Hepatocyte (in vitro differentiated cells): Measurements from ENCODE around the gene PARVG. TPM values are rescaled to one million over a fixed set of nuclear protein-coding genes. Genes with fewer than 3 reads are reported as not detected.

ENCODE experiments used
- DNase-seq: peaks from one replicate; pipeline ENCODE4 v3.0.0-alpha.2; 2016; ENCODE audit warnings: low spot score
- H2AFZ ChIP-seq: fragments of 200-600 bp; sonication (generic); 2 replicates; pipeline ENCODE4 v1.6.0; 2016; ENCODE audit warnings: antibody characterized with exemption, mild to moderate bottlenecking
- H3K27ac ChIP-seq: fragments of 200-600 bp; sonication (generic); 2 replicates; pipeline ENCODE4 v1.5.1; 2016; ENCODE audit warnings: mild to moderate bottlenecking
- H3K27me3 ChIP-seq: fragments of 200-600 bp; sonication (generic); 2 replicates; pipeline ENCODE4 v1.6.1; 2016
- H3K36me3 ChIP-seq: fragments of 200-600 bp; sonication (generic); replicated peaks from 2 replicates; pipeline ENCODE4 v1.5.1; 2016; ENCODE audit warnings: low read depth; ENCODE audit not compliant: insufficient read depth
- H3K4me1 ChIP-seq: fragments of 200-600 bp; sonication (generic); 2 replicates; pipeline ENCODE4 v1.5.1; 2016; ENCODE audit warnings: mild to moderate bottlenecking, moderate library complexity; ENCODE audit not compliant: insufficient read depth
- H3K4me2 ChIP-seq: fragments of 200-600 bp; sonication (generic); 2 replicates; pipeline ENCODE4 v1.6.0; 2016
- H3K4me3 ChIP-seq: fragments of 200-600 bp; sonication (generic); 2 replicates; pipeline ENCODE4 v1.5.1; 2016; ENCODE audit warnings: mild to moderate bottlenecking
- H3K79me2 ChIP-seq: fragments of 200-600 bp; sonication (generic); 2 replicates; pipeline ENCODE4 v1.6.0; 2017; ENCODE audit warnings: mild to moderate bottlenecking
- H3K9me2 ChIP-seq: fragments of 200-600 bp; sonication (generic); replicated peaks from 2 replicates; pipeline ENCODE4 v1.6.0; 2017; ENCODE audit warnings: mild to moderate bottlenecking; ENCODE audit not compliant: insufficient read depth
- H3K9me3 ChIP-seq: fragments of 200-600 bp; sonication (generic); 2 replicates; pipeline ENCODE4 v1.5.1; 2016; ENCODE audit warnings: low read depth, mild to moderate bottlenecking
- H4K20me1 ChIP-seq: fragments of 200-600 bp; sonication (generic); 2 replicates; pipeline ENCODE4 v1.6.0; 2016; ENCODE audit warnings: mild to moderate bottlenecking; ENCODE audit not compliant: insufficient read depth, poor library complexity, severe bottlenecking
- CTCF ChIP-seq: fragments of 200-600 bp; sonication (generic); IDR thresholded peaks from 2 replicates; pipeline ENCODE4 v1.5.1; 2016; ENCODE audit warnings: antibody characterized with exemption, mild to moderate bottlenecking; ENCODE audit not compliant: poor library complexity
- EZH2 ChIP-seq: fragments of 200-600 bp; sonication (generic); IDR thresholded peaks from 2 replicates; pipeline ENCODE4 v1.6.1; 2016; ENCODE audit warnings: antibody characterized with exemption, mild to moderate bottlenecking, borderline replicate concordance
- EZH2phosphoT487 ChIP-seq: fragments of 200-600 bp; sonication (generic); IDR thresholded peaks from one replicate; pipeline ENCODE4 v1.6.1; 2018; ENCODE audit warnings: antibody characterized with exemption, mild to moderate bottlenecking, low read depth, moderate library complexity; ENCODE audit not compliant: unreplicated experiment, severe bottlenecking
- WGBS: methylation state at CpG from one replicate; pipeline ENCODE4 v1.1.6; 2016; ENCODE audit warnings: low lambda C conversion rate; ENCODE audit errors: missing lambda C conversion rate; 5-methylcytosine and 5-hydroxymethylcytosine counted together
- polyA plus RNA-seq: library from polyadenylated mRNA; unstranded; fragments of >200 nt; fragmentation: Nextera tagmentation; extraction: Ambion mirVana; gene quantifications from 2 replicates; pipeline ENCODE4 v1.2.1, GENCODE V29; 2016
- total RNA-seq: library from RNA; depleted of rRNA; stranded (reverse); fragments of >200 nt; gene quantifications from 2 replicates; pipeline ENCODE4 v1.2.3, GENCODE V29; 2014

PARVG gene
- total and polyA plus RNA-seq, 2 experiments from 2014 or later: 0.77 to 1.00 TPM

DNA sequence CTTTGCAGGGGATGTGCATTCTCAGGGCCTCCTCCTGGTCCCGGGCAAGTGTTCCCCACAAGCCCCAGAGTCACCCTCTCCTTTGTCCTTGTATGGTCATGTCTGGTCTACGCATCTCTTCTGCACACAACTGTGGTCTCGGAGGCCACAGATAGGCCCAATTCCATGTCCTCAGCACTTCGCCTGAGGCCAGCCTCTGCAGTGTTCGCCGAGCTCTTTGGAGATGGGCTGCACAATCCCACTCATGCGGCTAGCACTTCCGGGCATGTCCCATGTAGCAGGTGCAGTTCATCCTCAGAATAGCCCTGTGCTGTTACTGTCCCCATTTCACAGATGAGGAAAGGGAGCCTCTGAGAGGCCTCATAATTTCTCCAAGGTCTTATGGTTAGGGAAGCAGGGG, 7.6 kb downstream of the PARVG start:
- H3K9me3 ChIP-seq: no peaks in the 10 kb centered on the region
- TF ChIP-seq CTCF (no peak), EZH2 (no peak), EZH2phosphoT487 (no peak)
- H4K20me1 ChIP-seq: no peaks in the 10 kb centered on the region
- WGBS: 96% methylated on average over 8 of the region's 8 CpGs
- H3K36me3 ChIP-seq: no peaks in the 10 kb centered on the region
- H3K4me1 ChIP-seq: no peaks in the 10 kb centered on the region
- no peak for DNase-seq
- H3K27me3 ChIP-seq: no peaks in the 10 kb centered on the region
- H3K79me2 ChIP-seq: no peaks in the 10 kb centered on the region
- H3K4me2 ChIP-seq: no peak overlapping the region
- no peak overlapping the region for H2AFZ ChIP-seq
- H3K4me3 ChIP-seq: no peak overlapping the region
- H3K27ac ChIP-seq: no peak overlapping the region
- H3K9me2 ChIP-seq: no peaks in the 10 kb centered on the region

- WGBS: 90% methylated on average over 12 of the region's 12 CpGs
These were observed 8.4 kb downstream of the PARVG start for GRCh38 chr22:44188986-44189630.

DNA sequence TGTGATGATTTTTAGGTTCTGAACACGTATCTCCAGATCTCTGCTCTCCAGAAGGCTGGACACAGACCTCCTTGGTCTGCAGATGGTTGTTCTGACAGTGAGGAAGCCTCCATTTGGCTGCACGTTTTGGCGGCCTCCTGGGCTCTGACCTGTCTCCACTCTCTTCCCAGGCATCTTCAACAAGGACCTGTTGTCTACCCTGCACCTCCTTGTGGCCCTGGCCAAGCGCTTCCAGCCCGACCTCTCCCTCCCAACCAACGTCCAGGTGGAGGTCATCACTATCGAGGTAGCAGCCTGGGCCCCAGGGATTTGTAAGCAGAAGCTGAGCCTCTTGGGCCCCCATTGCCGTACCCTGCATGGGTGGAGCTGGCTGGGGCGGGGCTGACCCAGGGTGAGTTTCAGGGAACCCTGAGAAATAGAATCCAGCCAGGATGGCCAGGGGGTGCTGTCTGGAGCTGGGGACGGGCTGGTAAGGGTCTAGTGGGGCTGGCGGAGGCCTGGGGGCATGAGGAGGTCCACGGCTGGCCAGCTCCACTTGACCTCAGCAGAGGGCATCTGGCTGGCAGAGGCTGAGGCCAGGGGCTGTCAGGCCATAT, 9.8 kb downstream of the PARVG start:
- Histone ChIP-seq H3K79me2 (no peaks in the 10 kb centered on the region), H3K4me1 (no peaks in the 10 kb centered on the region), H3K27ac (no peak overlapping the region), H3K4me2 (no peak overlapping the region), H3K9me2 (no peaks in the 10 kb centered on the region), H2AFZ (no peak overlapping the region), H3K9me3 (no peaks in the 10 kb centered on the region), H3K27me3 (no peaks in the 10 kb centered on the region), H3K36me3 (no peaks in the 10 kb centered on the region), H3K4me3 (no peak overlapping the region), H4K20me1 (no peaks in the 10 kb centered on the region)
- DNase-seq: no peak
- 87% methylated on average over 12 of the region's 12 CpGs for WGBS
- TF ChIP-seq EZH2phosphoT487: no peak
- no peak for TF ChIP-seq EZH2
- no peak for TF ChIP-seq CTCF

More at GRCh38 chr22:44188986-44189630, 8.4 kb downstream of the PARVG start:
- no peak overlapping the region for H2AFZ ChIP-seq
- H3K79me2 ChIP-seq: no peaks in the 10 kb centered on the region
- no peak for DNase-seq
- H3K9me3 ChIP-seq: no peaks in the 10 kb centered on the region
- no peaks in the 10 kb centered on the region for H3K27me3 ChIP-seq
- no peak overlapping the region for H3K4me2 ChIP-seq
- H3K4me3 ChIP-seq: no peak overlapping the region
- no peaks in the 10 kb centered on the region for H3K36me3 ChIP-seq
- TF ChIP-seq EZH2 (no peak), CTCF (no peak), EZH2phosphoT487 (no peak)
- no peaks in the 10 kb centered on the region for H3K4me1 ChIP-seq
- H3K27ac ChIP-seq: no peak overlapping the region
- H4K20me1 ChIP-seq: no peaks in the 10 kb centered on the region
- H3K9me2 ChIP-seq: no peaks in the 10 kb centered on the region
